ENCODE results near the gene MED13L.

DNA sequence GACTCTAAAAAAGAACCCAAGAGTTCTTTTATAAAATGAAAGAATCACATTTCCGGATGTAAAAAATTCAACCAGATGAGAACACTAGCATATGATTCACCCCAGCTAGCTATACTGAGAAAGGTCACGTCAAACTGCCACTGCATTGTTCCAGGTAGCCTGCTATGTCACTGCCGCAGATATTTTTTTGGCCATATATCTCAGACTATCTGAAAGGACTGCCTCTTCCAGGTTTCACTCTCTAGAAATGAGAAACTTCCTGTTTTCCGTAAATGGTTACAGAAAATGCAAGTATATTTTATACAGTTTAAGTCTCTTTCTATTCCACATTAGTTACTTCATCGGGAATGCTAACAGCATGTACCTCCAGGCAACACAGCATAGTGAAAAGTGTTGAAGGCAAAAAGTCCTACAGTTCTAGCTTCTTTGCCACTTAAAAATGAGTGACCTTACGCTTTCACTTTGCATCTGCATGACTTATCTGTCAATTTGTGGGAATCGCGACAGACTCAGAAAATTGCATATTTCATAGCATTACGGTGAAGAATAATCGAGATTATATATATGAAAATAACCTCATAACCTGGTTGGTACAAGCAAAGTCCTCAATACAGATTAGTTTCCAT lies 105.2 kb downstream of the MED13L start:
- TF ChIP-seq, protein P1, sequence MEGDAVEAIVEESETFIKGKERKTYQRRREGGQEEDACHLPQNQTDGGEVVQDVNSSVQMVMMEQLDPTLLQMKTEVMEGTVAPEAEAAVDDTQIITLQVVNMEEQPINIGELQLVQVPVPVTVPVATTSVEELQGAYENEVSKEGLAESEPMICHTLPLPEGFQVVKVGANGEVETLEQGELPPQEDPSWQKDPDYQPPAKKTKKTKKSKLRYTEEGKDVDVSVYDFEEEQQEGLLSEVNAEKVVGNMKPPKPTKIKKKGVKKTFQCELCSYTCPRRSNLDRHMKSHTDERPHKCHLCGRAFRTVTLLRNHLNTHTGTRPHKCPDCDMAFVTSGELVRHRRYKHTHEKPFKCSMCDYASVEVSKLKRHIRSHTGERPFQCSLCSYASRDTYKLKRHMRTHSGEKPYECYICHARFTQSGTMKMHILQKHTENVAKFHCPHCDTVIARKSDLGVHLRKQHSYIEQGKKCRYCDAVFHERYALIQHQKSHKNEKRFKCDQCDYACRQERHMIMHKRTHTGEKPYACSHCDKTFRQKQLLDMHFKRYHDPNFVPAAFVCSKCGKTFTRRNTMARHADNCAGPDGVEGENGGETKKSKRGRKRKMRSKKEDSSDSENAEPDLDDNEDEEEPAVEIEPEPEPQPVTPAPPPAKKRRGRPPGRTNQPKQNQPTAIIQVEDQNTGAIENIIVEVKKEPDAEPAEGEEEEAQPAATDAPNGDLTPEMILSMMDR (IDR thresholded peaks at IDR 0.05), result no peak
- TF ChIP-seq POLR2A (IDR thresholded peaks at IDR 0.05), result no peak

All from lower leg skin (tissue), 3 donors.